Adrenal gland (tissue), 5 donors: Measurements from ENCODE around the gene ARHGAP20.

Source experiments
- CTCF ChIP-seq, 6 experiments: fragments of 450-650 bp in 4 of 6; fragments of 200-600 bp in 2 of 6; sonication (generic) in 1 of 6; IDR thresholded peaks; 1 replicate in 5 of 6; 2 replicates in 1 of 6; pipeline versions ENCODE4 v1.5.1 to v1.8.0; 2016 to 2021; ENCODE audit warnings: antibody characterized with exemption in 6 of 6, mild to moderate bottlenecking in 2 of 6, moderate library complexity in 1 of 6
- POLR2A ChIP-seq, 2 donors: fragments of 450-650 bp; IDR thresholded peaks; one replicate each; pipeline ENCODE4 v1.6.1; 2017; ENCODE audit warnings: antibody characterized with exemption in 2 of 2, mild to moderate bottlenecking in 2 of 2, moderate library complexity in 1 of 2
- donor health status: DM: no; HTN: no; CAD: no.

- no peak for TF ChIP-seq CTCF (IDR thresholded peaks at IDR 0.05)
- TF ChIP-seq POLR2A (IDR thresholded peaks at IDR 0.05) = no peak
Measured at GRCh38 chr11:110600322-110600721, 111.9 kb downstream of the ARHGAP20 start.
